H9 (cell line): ENCODE results near the gene ST8SIA6. TPM values are rescaled to one million over a fixed set of nuclear protein-coding genes. Genes with fewer than 3 reads are reported as not detected.

Experiments
- DNase-seq: peaks from one replicate; pipeline ENCODE4 v3.0.0-alpha.2; 2017
- H2AFZ ChIP-seq: one replicate; pipeline ENCODE4 v1.6.1; 2013; ENCODE audit warnings: mild to moderate bottlenecking, low read length, control low read depth, moderate library complexity
- H2AK5ac ChIP-seq: 2 replicates; pipeline ENCODE4 v1.6.1; 2013; ENCODE audit warnings: low read length, control low read depth, mixed read lengths; ENCODE audit not compliant: insufficient read length
- H2BK120ac ChIP-seq: one replicate; pipeline ENCODE4 v1.6.1; 2013; ENCODE audit warnings: low read depth, mild to moderate bottlenecking, low read length, control low read depth, inconsistent platforms; ENCODE audit not compliant: poor library complexity, severe bottlenecking
- H2BK12ac ChIP-seq: 2 replicates; pipeline ENCODE4 v1.6.1; 2013; ENCODE audit warnings: low read length, control low read depth, mixed read lengths, low read depth; ENCODE audit not compliant: insufficient read length
- H2BK15ac ChIP-seq: 2 replicates; pipeline ENCODE4 v1.6.1; 2013; ENCODE audit warnings: low read depth, low read length, control low read depth
- H2BK20ac ChIP-seq: one replicate; pipeline ENCODE4 v1.6.1; 2013; ENCODE audit warnings: low read depth, mild to moderate bottlenecking, low read length, control low read depth, inconsistent platforms; ENCODE audit not compliant: poor library complexity, severe bottlenecking
- H2BK5ac ChIP-seq: 2 replicates; pipeline ENCODE4 v1.6.1; 2013; ENCODE audit warnings: low read length, control low read depth, mixed read lengths; ENCODE audit not compliant: insufficient read length
- H3K14ac ChIP-seq: 2 replicates; pipeline ENCODE4 v1.6.1; 2013; ENCODE audit warnings: low read length, control low read depth; ENCODE audit not compliant: insufficient read depth
- H3K18ac ChIP-seq: 2 replicates; pipeline ENCODE4 v1.6.1; 2013; ENCODE audit warnings: low read depth, mild to moderate bottlenecking, mixed read lengths, low read length, control low read depth; ENCODE audit not compliant: insufficient read length
- H3K23ac ChIP-seq: 2 replicates; pipeline ENCODE4 v1.6.1; 2013; ENCODE audit warnings: low read length, control low read depth, mixed read lengths, low read depth; ENCODE audit not compliant: insufficient read length
- H3K23me2 ChIP-seq: 2 replicates; pipeline ENCODE4 v1.6.1; 2013; ENCODE audit warnings: low read depth, mild to moderate bottlenecking, mixed read lengths, low read length, control low read depth; ENCODE audit not compliant: insufficient read length, poor library complexity, severe bottlenecking
- H3K27ac ChIP-seq: 2 replicates; pipeline ENCODE4 v1.5.1; 2013; ENCODE audit warnings: low read length, control low read depth, mixed read lengths, low read depth; ENCODE audit not compliant: insufficient read length
- H3K27me3 ChIP-seq: 2 replicates; pipeline ENCODE4 v1.6.1; 2013; ENCODE audit warnings: low read length, control low read depth, inconsistent platforms; ENCODE audit not compliant: insufficient read depth
- H3K4ac ChIP-seq: 2 replicates; pipeline ENCODE4 v1.6.1; 2013; ENCODE audit warnings: low read depth, mild to moderate bottlenecking, control low read depth, inconsistent platforms, low read length, moderate library complexity
- H3K4me1 ChIP-seq: 2 replicates; pipeline ENCODE4 v1.6.1; 2013; ENCODE audit warnings: low read length, control low read depth, inconsistent platforms; ENCODE audit not compliant: insufficient read depth
- H3K4me2 ChIP-seq: 2 replicates; pipeline ENCODE4 v1.6.1; 2013; ENCODE audit warnings: low read length, control low read depth, mixed read lengths; ENCODE audit not compliant: insufficient read length, insufficient read depth
- H3K56ac ChIP-seq: 2 replicates; pipeline ENCODE4 v1.6.1; 2013; ENCODE audit warnings: low read depth, mild to moderate bottlenecking, mixed read lengths, low read length, control low read depth; ENCODE audit not compliant: insufficient read length
- H3K79me1 ChIP-seq: 2 replicates; pipeline ENCODE4 v1.6.1; 2013; ENCODE audit warnings: low read depth, mild to moderate bottlenecking, moderate library complexity, low read length, control low read depth, inconsistent platforms; ENCODE audit not compliant: insufficient read depth, poor library complexity, severe bottlenecking
- H3K79me2 ChIP-seq: 2 replicates; pipeline ENCODE4 v1.6.1; 2013; ENCODE audit warnings: low read length, control low read depth, inconsistent platforms; ENCODE audit not compliant: insufficient read depth
- H3K9ac ChIP-seq: 2 replicates; pipeline ENCODE4 v1.6.1; 2013; ENCODE audit warnings: low read length, control low read depth, mixed read lengths; ENCODE audit not compliant: insufficient read length; ENCODE audit errors: extremely low read depth
- H3K9me3 ChIP-seq: one replicate; pipeline ENCODE4 v1.6.1; 2013; ENCODE audit warnings: low read depth, low read length, inconsistent platforms; ENCODE audit not compliant: control insufficient read depth
- H3T11ph ChIP-seq: one replicate; pipeline ENCODE4 v1.6.1; 2013; ENCODE audit warnings: mild to moderate bottlenecking, low read length, control low read depth, inconsistent platforms
- H4K20me1 ChIP-seq: one replicate; pipeline ENCODE4 v1.6.1; 2013; ENCODE audit not compliant: control insufficient read depth, insufficient read length, insufficient read depth
- H4K5ac ChIP-seq: 2 replicates; pipeline ENCODE4 v1.6.1; 2013; ENCODE audit warnings: low read depth, mild to moderate bottlenecking, mixed read lengths, low read length, control low read depth; ENCODE audit not compliant: insufficient read length
- H4K8ac ChIP-seq: replicated peaks from 2 replicates; pipeline ENCODE4 v1.6.1; 2013; ENCODE audit warnings: low read length, control low read depth, mixed read lengths, low read depth; ENCODE audit not compliant: insufficient read length
- H4K91ac ChIP-seq: 2 replicates; pipeline ENCODE4 v1.6.1; 2013; ENCODE audit warnings: low read depth, mild to moderate bottlenecking, moderate library complexity, mixed read lengths, low read length, control low read depth; ENCODE audit not compliant: insufficient read length
- H3K27ac Mint-ChIP-seq, 3 experiments: 2 replicates in 2 of 3; 3 replicates in 1 of 3; pipeline ENCODE4 v1.8.0; 2020 to 2021; ENCODE audit warnings: mixed read lengths in 3 of 3, mild to moderate bottlenecking in 1 of 3, moderate library complexity in 1 of 3
- H3K27me3 Mint-ChIP-seq: 2 replicates; pipeline ENCODE4 v1.8.0; 2021; ENCODE audit warnings: low read depth, mild to moderate bottlenecking, moderate library complexity, mixed read lengths
- H3K36me3 Mint-ChIP-seq, 3 experiments: 2 replicates in 2 of 3; 3 replicates in 1 of 3; pipeline ENCODE4 v1.8.0; 2020 to 2021; ENCODE audit warnings: low read depth in 3 of 3, mixed read lengths in 3 of 3; ENCODE audit not compliant: insufficient read depth in 1 of 3
- H3K4me1 Mint-ChIP-seq, 2 experiments: 2 replicates each; pipeline ENCODE4 v1.8.0; 2020; ENCODE audit warnings: mixed read lengths in 2 of 2
- H3K4me3 Mint-ChIP-seq, 2 experiments: 2 replicates in 1 of 2; 3 replicates in 1 of 2; pipeline ENCODE4 v1.8.0; 2020 to 2021; ENCODE audit warnings: mild to moderate bottlenecking in 2 of 2, mixed read lengths in 2 of 2, moderate library complexity in 1 of 2
- H3K9me3 Mint-ChIP-seq, 2 experiments: 2 replicates in 1 of 2; 3 replicates in 1 of 2; pipeline ENCODE4 v1.8.0; 2020; ENCODE audit warnings: mild to moderate bottlenecking in 2 of 2, mixed read lengths in 2 of 2, moderate library complexity in 1 of 2
- CTCF ChIP-seq: fragments of 200-600 bp; sonication (generic); conservative IDR thresholded peaks from 3 replicates; pipeline ENCODE4 v1.8.0; 2021; ENCODE audit warnings: antibody characterized with exemption, mild to moderate bottlenecking
- WGBS: extraction: QIAGEN DNeasy Blood & Tissue Kit; methylation state at CpG from one replicate; pipeline ENCODE4 v1.1.7; 2013; ENCODE audit warnings: missing lambda C conversion rate, low lambda C conversion rate, mixed read lengths; ENCODE audit not compliant: insufficient read length; ENCODE audit errors: extremely low coverage; 5-methylcytosine and 5-hydroxymethylcytosine counted together
- total RNA-seq: library from RNA; stranded (reverse); gene quantifications from 2 replicates; pipeline ENCODE4 v1.2.1, GENCODE V29; 2021

Gene ST8SIA6
- total RNA-seq, 1 experiment from 2014 or later = 0.37 TPM

- Histone ChIP-seq H3K79me1 (no peaks in the 10 kb centered on the region), H2AFZ (no peak overlapping the region), H2BK20ac (no peak overlapping the region), H3K9ac (no peak overlapping the region), H4K91ac (no peak overlapping the region), H2AK5ac (no peak overlapping the region), H3K27me3 (no peaks in the 10 kb centered on the region), H3K18ac (no peak overlapping the region), H3K4me2 (no peak overlapping the region), H4K20me1 (no peaks in the 10 kb centered on the region), H3T11ph (no peak overlapping the region), H3K79me2 (no peaks in the 10 kb centered on the region), H2BK120ac (no peak overlapping the region), H2BK15ac (no peak overlapping the region), H3K4me1 (0 out of 2 replicates have a peak, but pooled peaks cover 3% of the 10 kb centered on the region), H4K8ac (no peak overlapping the region), H2BK12ac (no peak overlapping the region), H3K9me3 (no peaks in the 10 kb centered on the region), H2BK5ac (no peak overlapping the region), H3K23me2 (no peaks in the 10 kb centered on the region), H3K27ac (no peak overlapping the region), H3K4ac (no peak overlapping the region), H3K14ac (no peak overlapping the region), H3K56ac (no peak overlapping the region), H3K23ac (no peak overlapping the region), H4K5ac (no peak overlapping the region)
- DNase-seq = no peak
- no peak overlapping the region for H3K4me3 Mint-ChIP-seq
- no peak for TF ChIP-seq CTCF
- no peaks in the 10 kb centered on the region for H3K9me3 Mint-ChIP-seq
- peaks cover 12 to 14% of the 10 kb centered on the region in 2 experiments for H3K4me1 Mint-ChIP-seq
- H3K27ac Mint-ChIP-seq = no peak overlapping the region; a peak in 1 of 7 replicates
- H3K27me3 Mint-ChIP-seq = no peaks in the 10 kb centered on the region; the same call in 1 of the 2 replicates
- WGBS = 100% methylated on average over 2 of the region's 6 CpGs
- H3K36me3 Mint-ChIP-seq = no peaks in the 10 kb centered on the region
Measured at GRCh38 chr10:17425584-17426262, 28.7 kb downstream of the ST8SIA6 start.
